Lower leg skin (tissue), 3 donors: ENCODE measurements around the gene HTR3A.

Source experiments
- POLR2A ChIP-seq, 2 donors: fragments of 450-650 bp; IDR thresholded peaks; one replicate each; pipeline ENCODE4 v1.6.1; 2016 to 2017; ENCODE audit warnings: antibody characterized with exemption in 2 of 2, mild to moderate bottlenecking in 1 of 2, moderate library complexity in 1 of 2
- TF ChIP-seq, protein P1 (sequence below), 3 donors: fragments of 450-650 bp; IDR thresholded peaks; one replicate each; pipeline ENCODE4 v1.5.1; 2016; ENCODE audit warnings: antibody characterized with exemption in 3 of 3, mild to moderate bottlenecking in 3 of 3, moderate library complexity in 2 of 3

DNA sequence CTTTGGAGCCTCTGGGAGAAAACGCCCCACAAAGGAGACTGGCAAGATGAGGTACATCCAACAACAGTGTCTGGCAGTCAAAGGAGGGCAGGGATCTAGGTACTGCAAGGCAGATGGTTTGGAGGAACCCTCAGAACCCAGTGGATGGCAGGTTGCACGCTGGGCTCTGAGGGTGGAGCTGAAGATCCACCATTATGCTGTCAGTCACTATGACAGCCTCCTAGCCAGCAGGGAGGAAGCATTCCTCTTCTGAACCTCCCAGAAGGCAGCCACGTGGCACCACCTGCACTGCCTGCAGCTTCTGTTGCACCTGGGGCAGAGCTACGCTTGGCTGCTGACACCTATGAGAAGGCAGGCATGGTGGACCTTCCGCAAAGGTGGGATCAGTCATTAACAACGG lies 40.2 kb downstream of the HTR3A start:
- TF ChIP-seq POLR2A (IDR thresholded peaks at IDR 0.05), result no peak
- TF ChIP-seq, protein P1, sequence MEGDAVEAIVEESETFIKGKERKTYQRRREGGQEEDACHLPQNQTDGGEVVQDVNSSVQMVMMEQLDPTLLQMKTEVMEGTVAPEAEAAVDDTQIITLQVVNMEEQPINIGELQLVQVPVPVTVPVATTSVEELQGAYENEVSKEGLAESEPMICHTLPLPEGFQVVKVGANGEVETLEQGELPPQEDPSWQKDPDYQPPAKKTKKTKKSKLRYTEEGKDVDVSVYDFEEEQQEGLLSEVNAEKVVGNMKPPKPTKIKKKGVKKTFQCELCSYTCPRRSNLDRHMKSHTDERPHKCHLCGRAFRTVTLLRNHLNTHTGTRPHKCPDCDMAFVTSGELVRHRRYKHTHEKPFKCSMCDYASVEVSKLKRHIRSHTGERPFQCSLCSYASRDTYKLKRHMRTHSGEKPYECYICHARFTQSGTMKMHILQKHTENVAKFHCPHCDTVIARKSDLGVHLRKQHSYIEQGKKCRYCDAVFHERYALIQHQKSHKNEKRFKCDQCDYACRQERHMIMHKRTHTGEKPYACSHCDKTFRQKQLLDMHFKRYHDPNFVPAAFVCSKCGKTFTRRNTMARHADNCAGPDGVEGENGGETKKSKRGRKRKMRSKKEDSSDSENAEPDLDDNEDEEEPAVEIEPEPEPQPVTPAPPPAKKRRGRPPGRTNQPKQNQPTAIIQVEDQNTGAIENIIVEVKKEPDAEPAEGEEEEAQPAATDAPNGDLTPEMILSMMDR (IDR thresholded peaks at IDR 0.05), result no peak
